Naive thymus-derived CD4-positive, alpha-beta T cell (primary cell): ENCODE results near the gene EPS8L1. TPM values are rescaled to one million over a fixed set of nuclear protein-coding genes. Genes with fewer than 3 reads are reported as not detected.

ENCODE experiments used
- ATAC-seq: fragments of 150-1000 bp; cut with Tn5 transposase; 2 replicates; pipeline ENCODE4 v1.10.0; 2021; ENCODE audit warnings: mild to moderate bottlenecking, moderate library complexity
- CTCF ChIA-PET: fragments of 350-600 bp; sonication (Branson Sonifier 250); formaldehyde crosslinking; loops from one replicate; lab custom pipeline; 2021; ENCODE audit warnings: antibody characterized with exemption; lab: Charles Lee
- POLR2A ChIA-PET: fragments of 350-600 bp; sonication (Branson Sonifier 250); formaldehyde crosslinking; loops from one replicate; lab custom pipeline; 2021; ENCODE audit warnings: antibody characterized with exemption, inconsistent platforms; lab: Charles Lee
- DNase-seq, 9 donors: peaks; one replicate each; pipeline versions ENCODE4 v3.0.0 to v3.0.0-alpha.2; 2020 to 2022; ENCODE audit warnings: mixed read lengths in 1 of 9
- H3K27ac ChIP-seq: one replicate; pipeline ENCODE4 v1.7.0; 2013; ENCODE audit warnings: mild to moderate bottlenecking, low read depth, low read length, moderate library complexity
- H3K27me3 ChIP-seq, 2 donors: one replicate each; pipeline ENCODE4 v1.7.0; 2013; ENCODE audit warnings: low read length in 2 of 2, mild to moderate bottlenecking in 2 of 2, moderate library complexity in 2 of 2; ENCODE audit not compliant: control insufficient read depth in 2 of 2, insufficient read depth in 2 of 2
- H3K36me3 ChIP-seq, 3 experiments: 1 replicate in 2 of 3; 2 replicates in 1 of 3; pipeline ENCODE4 v1.7.0; 2013; ENCODE audit warnings: low read length in 3 of 3, mild to moderate bottlenecking in 3 of 3, moderate library complexity in 1 of 3; ENCODE audit not compliant: insufficient read depth in 3 of 3, control insufficient read depth in 2 of 3
- H3K4me1 ChIP-seq, 2 donors: one replicate each; pipeline ENCODE4 v1.7.0; 2013; ENCODE audit warnings: low read length in 2 of 2, mild to moderate bottlenecking in 2 of 2, moderate library complexity in 1 of 2; ENCODE audit not compliant: control insufficient read depth in 2 of 2, insufficient read depth in 2 of 2
- H3K4me3 ChIP-seq: 2 replicates; pipeline ENCODE4 v1.7.0; 2013; ENCODE audit warnings: mild to moderate bottlenecking, low read length
- H3K9me3 ChIP-seq, 3 experiments: 1 replicate in 2 of 3; 2 replicates in 1 of 3; pipeline ENCODE4 v1.7.0; 2013; ENCODE audit warnings: low read length in 3 of 3; ENCODE audit not compliant: control insufficient read depth in 2 of 3
- H3K27ac Mint-ChIP-seq, 9 donors: one replicate each; pipeline ENCODE4 v1.8.0; 2020 to 2022; ENCODE audit warnings: mixed read lengths in 9 of 9, mild to moderate bottlenecking in 8 of 9, moderate library complexity in 5 of 9, inconsistent platforms in 2 of 9
- H3K27me3 Mint-ChIP-seq, 5 donors: one replicate each; pipeline ENCODE4 v1.8.0; 2021 to 2022; ENCODE audit warnings: mixed read lengths in 5 of 5, mild to moderate bottlenecking in 1 of 5
- H3K36me3 Mint-ChIP-seq, 5 donors: one replicate each; pipeline ENCODE4 v1.8.0; 2020 to 2022; ENCODE audit warnings: mixed read lengths in 5 of 5, mild to moderate bottlenecking in 3 of 5, inconsistent platforms in 1 of 5
- H3K4me1 Mint-ChIP-seq, 7 donors: one replicate each; pipeline ENCODE4 v1.8.0; 2020 to 2022; ENCODE audit warnings: mixed read lengths in 7 of 7, mild to moderate bottlenecking in 3 of 7, inconsistent platforms in 1 of 7
- H3K4me3 Mint-ChIP-seq, 10 donors: one replicate each; pipeline ENCODE4 v1.8.0; 2020 to 2022; ENCODE audit warnings: mild to moderate bottlenecking in 10 of 10, mixed read lengths in 10 of 10, moderate library complexity in 6 of 10, inconsistent platforms in 2 of 10
- H3K9me3 Mint-ChIP-seq, 11 donors: one replicate each; pipeline ENCODE4 v1.8.0; 2020 to 2022; ENCODE audit warnings: mixed read lengths in 11 of 11, mild to moderate bottlenecking in 4 of 11, inconsistent platforms in 1 of 11, moderate library complexity in 1 of 11
- intact Hi-C, 2 donors: fragments of 100-400 bp; cut with micrococcal nuclease; formaldehyde crosslinking; loops; one replicate each; pipeline ENCODE4 v1.15.1; 2023
- polyA plus RNA-seq, 2 donors: library from polyadenylated mRNA; unstranded; fragments of 300-500 nt; fragmentation: Illumina TruSeq; gene quantifications; one replicate each; pipeline ENCODE4 v1.2.3, GENCODE V29; 2021
- total RNA-seq, 6 experiments: library from RNA in 5 of 6; stranded (reverse) in 5 of 6; gene quantifications; 1 replicate in 5 of 6; 2 replicates in 1 of 6; pipeline ENCODE4 v1.2.3 and lab custom pipeline; 2021 to 2026

The EPS8L1 gene
- total and polyA plus RNA-seq, 7 experiments from 2014 or later = 0.09 to 6.8 (median 2.0) TPM; not detected in 1

DNA sequence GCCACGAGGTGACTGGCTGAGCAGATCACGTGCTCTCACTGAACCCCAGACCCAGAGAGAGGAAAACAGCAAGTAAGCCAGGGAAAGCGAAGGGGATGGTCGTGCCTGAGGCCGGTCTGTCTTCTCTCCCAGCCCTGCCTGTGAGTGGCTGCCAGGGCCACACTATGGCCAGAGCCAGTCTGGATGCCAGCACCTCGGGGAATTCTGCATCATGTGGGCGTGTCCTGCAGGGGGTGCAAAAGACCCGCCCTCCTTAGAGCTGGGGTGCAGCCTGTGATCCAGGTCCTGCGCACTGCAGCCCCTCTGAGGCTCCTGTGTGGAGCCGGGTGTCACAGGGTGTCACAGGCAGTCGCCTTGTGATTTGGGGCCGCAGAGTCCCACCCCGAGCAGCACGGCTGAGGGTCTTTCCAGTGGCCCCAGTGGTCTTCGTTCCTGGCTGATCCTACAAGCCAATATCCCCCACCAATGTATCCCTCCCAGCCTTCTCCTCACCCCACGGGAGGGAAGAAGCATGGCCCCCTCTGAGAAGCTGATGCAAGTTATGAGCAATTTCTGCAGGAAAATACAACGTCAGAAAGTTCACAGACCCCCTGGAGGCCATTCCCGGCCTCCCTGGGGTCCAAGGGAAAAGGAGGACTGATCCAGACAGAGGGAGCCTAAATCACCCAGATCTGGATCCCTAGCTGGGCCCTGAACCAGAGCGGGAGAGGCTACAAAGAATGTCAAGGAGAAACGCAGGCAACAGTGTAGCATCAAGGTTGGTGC, 34.0 kb downstream of the EPS8L1 start:
- H3K36me3 Mint-ChIP-seq = peaks cover 0 to 25% (median 13%) of the 10 kb centered on the region in 5 donors
- H3K4me3 Mint-ChIP-seq = no peak overlapping the region
- ChIA-PET POLR2A (no interaction called here), CTCF (no interaction called here)
- intact Hi-C loops = loop anchor here in 1 of 2 donors (10.0 kb wide), 1 partner anchor 995 kb away; the partner anchor contains the start of genes PRPF31 and TFPT
- ATAC-seq (no peak), DNase-seq (no peak)
- no peak overlapping the region for H3K4me3 ChIP-seq
- no peak overlapping the region for H3K27ac Mint-ChIP-seq
- H3K9me3 ChIP-seq = no peaks in the 10 kb centered on the region
- H3K4me1 Mint-ChIP-seq = peaks cover 0 to 9% (median 3%) of the 10 kb centered on the region in 7 donors
- no peak overlapping the region for H3K27ac ChIP-seq
- H3K27me3 ChIP-seq = no peaks in the 10 kb centered on the region
- peaks cover 0 to 45% (median 0%) of the 10 kb centered on the region in 3 experiments for H3K36me3 ChIP-seq
- no peaks in the 10 kb centered on the region for H3K27me3 Mint-ChIP-seq
- H3K9me3 Mint-ChIP-seq = peaks cover 0 to 2% (median 0%) of the 10 kb centered on the region in 11 donors
- no peaks in the 10 kb centered on the region for H3K4me1 ChIP-seq

DNA sequence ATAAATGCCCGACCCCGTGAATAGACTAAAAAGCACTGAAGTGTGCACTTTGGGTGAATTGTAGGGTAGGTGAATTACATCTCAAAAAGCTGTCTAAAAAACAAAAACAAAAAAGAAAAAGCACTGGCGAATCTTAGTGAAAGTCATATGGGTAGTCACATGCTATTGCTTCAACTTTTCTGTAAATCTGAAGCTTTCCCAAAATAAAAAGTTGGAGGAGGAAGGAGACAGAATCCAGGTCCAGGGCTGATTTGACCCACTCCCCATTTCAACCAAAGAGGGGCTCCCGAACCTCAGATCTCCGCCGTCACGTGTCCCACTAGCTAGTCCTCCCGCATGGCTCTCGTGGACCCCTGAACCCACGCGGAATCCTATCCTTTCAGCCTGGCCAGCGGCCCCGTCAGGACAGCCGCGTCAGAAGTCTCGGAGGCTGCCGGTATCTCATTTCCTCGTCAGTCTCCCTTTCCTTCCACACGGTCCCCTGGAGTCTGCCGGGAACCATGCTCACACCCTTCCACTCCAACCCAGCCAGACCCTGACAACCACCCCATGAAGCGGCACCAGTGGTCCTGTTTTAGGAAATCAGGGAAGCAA, 35.7 kb downstream of the EPS8L1 start:
- peaks cover 0 to 2% (median 0%) of the 10 kb centered on the region in 11 donors for H3K9me3 Mint-ChIP-seq
- no peak overlapping the region for H3K4me3 Mint-ChIP-seq
- no peaks in the 10 kb centered on the region for H3K9me3 ChIP-seq
- peaks cover 0 to 21% (median 9%) of the 10 kb centered on the region in 5 donors for H3K36me3 Mint-ChIP-seq
- H3K36me3 ChIP-seq = peaks cover 0 to 39% (median 0%) of the 10 kb centered on the region in 3 experiments
- ChIA-PET CTCF (no interaction called here), POLR2A (no interaction called here)
- no peaks in the 10 kb centered on the region for H3K27me3 ChIP-seq
- ATAC-seq = no peak
- H3K4me3 ChIP-seq = no peak overlapping the region
- no peaks in the 10 kb centered on the region for H3K27me3 Mint-ChIP-seq
- H3K27ac ChIP-seq = no peak overlapping the region
- H3K4me1 Mint-ChIP-seq = peaks cover 15 to 25% (median 17%) of the 10 kb centered on the region in 7 donors
- intact Hi-C loops = loop anchor here in 1 of 2 donors (10.0 kb wide), 1 partner anchor 997 kb away; the partner anchor contains the start of genes PRPF31 and TFPT
- peak overlapping the region in 1 of 9 donors; percentile 26 for H3K27ac Mint-ChIP-seq
- H3K4me1 ChIP-seq = peaks cover 7 to 11% of the 10 kb centered on the region in 2 donors
- no peak for DNase-seq

- no peak overlapping the region for H3K4me3 Mint-ChIP-seq
- POLR2A ChIA-PET = no interaction called here
- Histone ChIP-seq H3K9me3 (no peaks in the 10 kb centered on the region), H3K4me3 (no peak overlapping the region), H3K27ac (no peak overlapping the region), H3K4me1 (peaks cover 7 to 11% of the 10 kb centered on the region in 2 donors), H3K36me3 (peaks cover 0 to 38% (median 0%) of the 10 kb centered on the region in 3 experiments), H3K27me3 (no peaks in the 10 kb centered on the region)
- peaks cover 14 to 30% (median 21%) of the 10 kb centered on the region in 7 donors for H3K4me1 Mint-ChIP-seq
- CTCF ChIA-PET = no interaction called here
- H3K27ac Mint-ChIP-seq = no peak overlapping the region
- ATAC-seq = no peak
- H3K36me3 Mint-ChIP-seq = peaks cover 0 to 18% (median 9%) of the 10 kb centered on the region in 5 donors
- peaks cover 0 to 2% (median 0%) of the 10 kb centered on the region in 11 donors for H3K9me3 Mint-ChIP-seq
- intact Hi-C loops = loop anchor here in 1 of 2 donors (10.0 kb wide), 1 partner anchor 998 kb away; the partner anchor contains the start of genes PRPF31 and TFPT
- H3K27me3 Mint-ChIP-seq = no peaks in the 10 kb centered on the region
- no peak for DNase-seq
Observed at GRCh38 chr19:55112246-55112776, 36.6 kb downstream of the EPS8L1 start.

DNA sequence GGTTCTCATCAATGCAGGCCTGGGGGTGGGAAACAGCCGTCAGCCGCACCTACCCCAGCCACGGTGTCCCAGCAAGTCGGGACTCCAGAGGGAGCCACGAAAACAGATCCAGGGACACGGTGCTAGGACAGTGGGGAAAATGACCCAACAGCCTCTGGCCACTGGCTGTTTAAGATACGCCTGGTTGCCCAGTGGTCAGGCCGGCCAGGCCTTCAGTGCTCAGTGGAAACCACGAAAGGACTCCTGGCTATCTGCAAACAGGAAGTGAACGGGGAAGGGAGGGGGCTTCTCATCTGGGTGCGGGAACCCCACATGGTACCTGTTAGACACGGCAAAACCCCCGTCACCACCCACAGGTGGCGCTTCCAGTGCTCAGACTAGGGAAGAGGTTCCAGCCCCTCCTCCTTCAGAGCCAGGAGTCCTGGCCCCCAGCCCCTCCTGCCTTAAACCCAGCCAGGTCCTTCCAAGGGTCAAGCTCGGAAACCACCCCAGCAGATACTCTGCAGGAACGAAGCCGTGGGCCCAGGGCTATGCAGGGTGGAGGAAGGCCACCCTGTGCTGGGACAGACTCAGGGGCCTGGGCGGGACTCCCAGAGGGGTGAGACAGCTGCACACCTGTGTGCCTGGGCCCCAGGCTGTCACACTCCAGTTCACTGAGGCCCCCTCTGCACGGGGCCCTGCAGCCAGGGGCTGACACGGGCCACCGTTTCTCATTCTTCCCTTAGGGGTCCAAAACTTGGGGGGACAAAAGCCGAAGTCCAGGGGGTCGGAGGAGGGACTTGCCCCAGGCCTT, 37.3 kb downstream of the EPS8L1 start:
- intact Hi-C loops = loop anchor here in 1 of 2 donors (10.0 kb wide), 1 partner anchor 998 kb away; the partner anchor contains the start of genes PRPF31 and TFPT
- no peaks in the 10 kb centered on the region for H3K27me3 Mint-ChIP-seq
- peaks cover 14 to 35% (median 26%) of the 10 kb centered on the region in 7 donors for H3K4me1 Mint-ChIP-seq
- H3K4me3 Mint-ChIP-seq = peak overlapping the region in 1 of 10 donors; percentile 31
- peaks cover 0 to 2% (median 0%) of the 10 kb centered on the region in 11 donors for H3K9me3 Mint-ChIP-seq
- CTCF ChIA-PET = no interaction called here
- no peak overlapping the region for H3K4me3 ChIP-seq
- no peak overlapping the region for H3K27ac Mint-ChIP-seq
- DNase-seq (no peak), ATAC-seq (no peak)
- POLR2A ChIA-PET = no interaction called here
- no peak overlapping the region for H3K27ac ChIP-seq
- peaks cover 0 to 38% (median 0%) of the 10 kb centered on the region in 3 experiments for H3K36me3 ChIP-seq
- H3K4me1 ChIP-seq = peaks cover 7 to 11% of the 10 kb centered on the region in 2 donors
- H3K36me3 Mint-ChIP-seq = peaks cover 0 to 15% (median 9%) of the 10 kb centered on the region in 5 donors
- no peaks in the 10 kb centered on the region for H3K27me3 ChIP-seq
- no peaks in the 10 kb centered on the region for H3K9me3 ChIP-seq

DNA sequence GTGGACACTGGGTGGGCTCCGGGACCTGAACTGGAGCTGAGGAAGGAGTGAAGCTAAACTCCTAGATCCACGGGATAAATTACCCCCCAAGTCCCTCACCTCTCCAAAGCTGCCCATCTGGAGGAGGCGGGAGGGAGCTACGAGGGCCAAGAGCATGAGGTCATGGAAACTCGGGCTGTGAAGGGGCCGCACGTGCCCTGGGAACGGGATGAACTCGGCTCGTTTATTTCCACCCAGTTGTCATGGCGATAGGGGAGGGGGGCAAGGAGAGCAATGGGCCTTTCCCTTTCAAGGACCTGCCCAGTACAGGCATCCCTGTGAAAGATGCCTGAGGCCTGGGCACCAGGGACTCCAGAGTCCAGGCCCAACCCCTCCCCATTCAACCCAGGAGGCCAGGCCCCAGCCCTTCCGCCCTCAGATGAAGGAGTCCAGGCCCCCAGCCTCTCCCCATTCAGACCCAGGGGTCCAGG, 37.9 kb downstream of the EPS8L1 start:
- Mint-ChIP-seq H3K4me3 (peak overlapping the region in 1 of 10 donors; percentile 48), H3K4me1 (peaks cover 14 to 40% (median 30%) of the 10 kb centered on the region in 7 donors), H3K27me3 (no peaks in the 10 kb centered on the region), H3K9me3 (peaks cover 0 to 2% (median 0%) of the 10 kb centered on the region in 11 donors), H3K27ac (peak overlapping the region in 1 of 9 donors; percentile 19), H3K36me3 (peaks cover 0 to 12% (median 5%) of the 10 kb centered on the region in 5 donors)
- Histone ChIP-seq H3K9me3 (no peaks in the 10 kb centered on the region), H3K4me3 (no peak overlapping the region), H3K4me1 (peaks cover 12 to 15% of the 10 kb centered on the region in 2 donors), H3K27ac (no peak overlapping the region), H3K27me3 (no peaks in the 10 kb centered on the region), H3K36me3 (peaks cover 0 to 38% (median 0%) of the 10 kb centered on the region in 3 experiments)
- CTCF ChIA-PET = no interaction called here
- intact Hi-C loops = loop anchor here in 1 of 2 donors (10.0 kb wide), 1 partner anchor 999 kb away; the partner anchor contains the start of genes PRPF31 and TFPT
- DNase-seq = no peak
- POLR2A ChIA-PET = no interaction called here
- ATAC-seq = no peak
